PC-3 (cell line): ENCODE measurements around the gene STX2. TPM values are rescaled to one million over a fixed set of nuclear protein-coding genes. Genes with fewer than 3 reads are reported as not detected.
A peak's percentile ranks its signal among the peaks of the same experiment; 100 is the strongest.
"Not testable (repeated sequence)": the region's sequence is repeated elsewhere in the genome, so short reads cannot be mapped to it uniquely, and the experiment has no call there.

ENCODE experiments used
- ATAC-seq: fragments of 200-7000 bp; cut with Tn5 transposase; 2 replicates; pipeline ENCODE4 v1.9.1; 2020; ENCODE audit warnings: mild to moderate bottlenecking, moderate library complexity
- BruUV-seq: library from RNA; stranded (reverse); fragments of 400-500 nt; replicated peaks from 2 replicates; lab custom pipeline; 2021; lab: Mats Ljungman, UMichigan
- CTCF ChIA-PET: fragments of 300-600 bp; sonication (Branson Sonifier 250); formaldehyde crosslinking; loops from one replicate; lab custom pipeline; 2022; ENCODE audit warnings: antibody characterized with exemption; lab: Charles Lee
- POLR2A ChIA-PET: fragments of 300-600 bp; sonication (Branson Sonifier 250); formaldehyde crosslinking; loops from one replicate; lab custom pipeline; 2022; ENCODE audit warnings: antibody characterized with exemption; ENCODE audit not compliant: unreplicated experiment; lab: Charles Lee
- DNase-seq: peaks from one replicate; pipeline ENCODE4 v3.0.0-alpha.2; 2015
- H2AFZ ChIP-seq: fragments of 300-600 bp; sonication (generic); 2 replicates; pipeline ENCODE4 v1.6.0; 2016; ENCODE audit warnings: antibody characterized with exemption, low read length
- H3F3A ChIP-seq: fragments of 300-600 bp; sonication (generic); one replicate; pipeline ENCODE4 v1.6.0; 2017; ENCODE audit warnings: antibody characterized with exemption, low read length, control low read depth, mild to moderate bottlenecking; ENCODE audit not compliant: unreplicated experiment
- H3K27ac ChIP-seq: fragments of 300-600 bp; sonication (generic); 2 replicates; pipeline ENCODE4 v1.5.1; 2016; ENCODE audit warnings: mild to moderate bottlenecking, low read length
- H3K27me3 ChIP-seq: fragments of 300-600 bp; sonication (generic); 2 replicates; pipeline ENCODE4 v1.6.1; 2016; ENCODE audit warnings: low read length, mixed read lengths
- H3K36me3 ChIP-seq: fragments of 300-600 bp; sonication (generic); 2 replicates; pipeline ENCODE4 v1.6.1; 2016; ENCODE audit warnings: low read depth, mixed run types, low read length, mixed read lengths
- H3K4me1 ChIP-seq: fragments of 300-600 bp; sonication (generic); 2 replicates; pipeline ENCODE4 v1.5.1; 2016; ENCODE audit warnings: low read length; ENCODE audit not compliant: insufficient read depth
- H3K4me2 ChIP-seq: fragments of 300-600 bp; sonication (generic); 2 replicates; pipeline ENCODE4 v1.6.0; 2016; ENCODE audit warnings: low read length
- H3K4me3 ChIP-seq: fragments of 300-600 bp; sonication (generic); 2 replicates; pipeline ENCODE4 v1.5.1; 2016; ENCODE audit warnings: mild to moderate bottlenecking, low read length, mixed read lengths
- H3K79me2 ChIP-seq: fragments of 300-600 bp; sonication (generic); 2 replicates; pipeline ENCODE4 v1.6.1; 2017; ENCODE audit warnings: low read length, mixed read lengths
- H3K9ac ChIP-seq: fragments of 300-600 bp; sonication (generic); 2 replicates; pipeline ENCODE4 v1.6.0; 2016; ENCODE audit warnings: mild to moderate bottlenecking, low read length
- H3K9me2 ChIP-seq: fragments of 300-600 bp; sonication (generic); replicated peaks from 2 replicates; pipeline ENCODE4 v1.6.1; 2016; ENCODE audit warnings: mixed run types, low read length, mixed read lengths
- H3K9me3 ChIP-seq: fragments of 300-600 bp; sonication (generic); 2 replicates; pipeline ENCODE4 v1.6.1; 2016; ENCODE audit warnings: low read length, mixed read lengths
- H4K20me1 ChIP-seq: fragments of 300-600 bp; sonication (generic); 2 replicates; pipeline ENCODE4 v1.6.1; 2016; ENCODE audit warnings: low read length, mixed read lengths
- EZH2 ChIP-seq: fragments of 300-600 bp; sonication (generic); IDR thresholded peaks from one replicate; pipeline ENCODE4 v1.6.1; 2017; ENCODE audit warnings: antibody characterized with exemption, mild to moderate bottlenecking, low read length; ENCODE audit not compliant: unreplicated experiment
- EZH2phosphoT487 ChIP-seq: fragments of 300-600 bp; sonication (generic); IDR thresholded peaks from 2 replicates; pipeline ENCODE4 v1.6.1; 2018; ENCODE audit warnings: mild to moderate bottlenecking, antibody characterized with exemption, low read length, borderline replicate concordance
- intact Hi-C: fragments of 100-400 bp; cut with micrococcal nuclease; formaldehyde crosslinking; loops from 2 replicates; pipeline ENCODE4 v1.9.0; 2023
- total RNA-seq: library from RNA; depleted of rRNA; stranded (reverse); fragments of >200 nt; gene quantifications from 2 replicates; pipeline ENCODE4 v1.2.3, GENCODE V29; 2014
- TF ChIP-seq, protein P1 (sequence below): fragments of 300-600 bp; sonication (generic); conservative IDR thresholded peaks from 2 replicates; pipeline ENCODE4 v1.5.1; 2017; ENCODE audit warnings: antibody characterized with exemption, low read depth, mild to moderate bottlenecking, low read length

Gene STX2
- total RNA-seq, 1 experiment from 2014 or later = 18.2 TPM

GRCh38 chr12:130870442-130871285 is 31.6 kb upstream of the STX2 start:
- peaks cover 42% of the 10 kb centered on the region for H3K79me2 ChIP-seq
- H3K9me2 ChIP-seq = no peaks in the 10 kb centered on the region
- peaks cover 9% of the 10 kb centered on the region for H3F3A ChIP-seq
- H3K4me1 ChIP-seq = peaks cover 26% of the 10 kb centered on the region
- peaks cover 32% of the 10 kb centered on the region for H4K20me1 ChIP-seq
- peak overlapping the region; percentile 68 for H3K9ac ChIP-seq
- no peak for TF ChIP-seq EZH2phosphoT487
- TF ChIP-seq, protein P1, sequence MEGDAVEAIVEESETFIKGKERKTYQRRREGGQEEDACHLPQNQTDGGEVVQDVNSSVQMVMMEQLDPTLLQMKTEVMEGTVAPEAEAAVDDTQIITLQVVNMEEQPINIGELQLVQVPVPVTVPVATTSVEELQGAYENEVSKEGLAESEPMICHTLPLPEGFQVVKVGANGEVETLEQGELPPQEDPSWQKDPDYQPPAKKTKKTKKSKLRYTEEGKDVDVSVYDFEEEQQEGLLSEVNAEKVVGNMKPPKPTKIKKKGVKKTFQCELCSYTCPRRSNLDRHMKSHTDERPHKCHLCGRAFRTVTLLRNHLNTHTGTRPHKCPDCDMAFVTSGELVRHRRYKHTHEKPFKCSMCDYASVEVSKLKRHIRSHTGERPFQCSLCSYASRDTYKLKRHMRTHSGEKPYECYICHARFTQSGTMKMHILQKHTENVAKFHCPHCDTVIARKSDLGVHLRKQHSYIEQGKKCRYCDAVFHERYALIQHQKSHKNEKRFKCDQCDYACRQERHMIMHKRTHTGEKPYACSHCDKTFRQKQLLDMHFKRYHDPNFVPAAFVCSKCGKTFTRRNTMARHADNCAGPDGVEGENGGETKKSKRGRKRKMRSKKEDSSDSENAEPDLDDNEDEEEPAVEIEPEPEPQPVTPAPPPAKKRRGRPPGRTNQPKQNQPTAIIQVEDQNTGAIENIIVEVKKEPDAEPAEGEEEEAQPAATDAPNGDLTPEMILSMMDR = peak; percentile 55
- peak overlapping the region; percentile 62 for H3K4me3 ChIP-seq
- CTCF ChIA-PET = interaction anchor here (0.7 kb wide), 1 partner anchor 44 kb away, joined by 4 read pairs; no protein-coding TSS in a partner anchor
- no peaks in the 10 kb centered on the region for H3K9me3 ChIP-seq
- intact Hi-C loops = loop anchor here (1.0 kb wide), 1 partner anchor 31 kb away; the partner anchor contains the start of gene STX2
- H3K27me3 ChIP-seq = no peaks in the 10 kb centered on the region
- POLR2A ChIA-PET = no interaction called here
- peak overlapping the region; percentile 91 for H3K4me2 ChIP-seq
- peak overlapping the region; percentile 89 for H2AFZ ChIP-seq
- DNase-seq (peak; percentile 61), ATAC-seq (peak; percentile 6; the same call in 1 of the 2 replicates)
- H3K36me3 ChIP-seq = peaks cover 32% of the 10 kb centered on the region
- BruUV-seq = TSS peak; percentile 82
- H3K27ac ChIP-seq = no peak overlapping the region

DNA sequence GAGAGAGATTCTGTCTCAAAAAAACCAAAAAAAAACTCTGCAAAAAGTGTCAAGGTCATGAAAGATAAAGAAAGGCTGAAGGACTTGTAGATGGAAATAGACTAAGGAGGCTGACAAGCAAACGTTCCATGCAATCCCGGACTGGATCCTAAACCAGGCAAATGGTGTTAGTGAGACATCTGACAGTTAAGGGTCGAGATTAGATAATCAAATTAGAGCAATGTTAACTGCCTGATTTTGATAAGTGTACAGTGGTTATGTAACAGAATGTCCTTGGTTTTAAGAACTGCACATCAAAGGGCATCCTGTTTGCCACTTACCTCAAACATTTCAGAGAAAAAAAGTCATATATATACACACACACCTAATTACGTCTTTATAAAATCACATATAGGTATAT is 29.4 kb upstream of the STX2 start:
- H3F3A ChIP-seq = no peaks in the 10 kb centered on the region
- H3K79me2 ChIP-seq = peaks cover 20% of the 10 kb centered on the region
- TF ChIP-seq EZH2 (no peak), EZH2phosphoT487 (no peak)
- TF ChIP-seq, protein P1 = no peak
- H3K4me2 ChIP-seq = no peak overlapping the region
- H3K27ac ChIP-seq = no peak overlapping the region
- no TSS peak for BruUV-seq
- H3K4me3 ChIP-seq = no peak overlapping the region
- peaks cover 9% of the 10 kb centered on the region for H4K20me1 ChIP-seq
- no peaks in the 10 kb centered on the region for H3K9me2 ChIP-seq
- H2AFZ ChIP-seq = no peak overlapping the region
- ATAC-seq (no peak), DNase-seq (no peak)
- peaks cover 9% of the 10 kb centered on the region for H3K36me3 ChIP-seq
- POLR2A ChIA-PET = no interaction called here
- intact Hi-C loops = no loop called here
- CTCF ChIA-PET = no interaction called here
- peaks cover 13% of the 10 kb centered on the region; the same call in 1 of the 2 replicates for H3K4me1 ChIP-seq
- no peaks in the 10 kb centered on the region for H3K27me3 ChIP-seq
- no peak overlapping the region for H3K9ac ChIP-seq
- H3K9me3 ChIP-seq = no peaks in the 10 kb centered on the region

GRCh38 chr12:130863298-130863697 is 24.2 kb upstream of the STX2 start:
- TF ChIP-seq, protein P1 = no peak; the same call in 1 of the 2 replicates
- TF ChIP-seq EZH2 (no peak), EZH2phosphoT487 (no peak)
- ChIA-PET CTCF (no interaction called here), POLR2A (no interaction called here)
- intact Hi-C loops = no loop called here
- Histone ChIP-seq H4K20me1 (no peaks in the 10 kb centered on the region), H2AFZ (no peak overlapping the region), H3K4me1 (no peaks in the 10 kb centered on the region), H3K79me2 (no peaks in the 10 kb centered on the region), H3K36me3 (no peaks in the 10 kb centered on the region), H3F3A (no peaks in the 10 kb centered on the region), H3K9ac (no peak overlapping the region), H3K4me3 (no peak overlapping the region), H3K9me3 (no peaks in the 10 kb centered on the region), H3K9me2 (no peaks in the 10 kb centered on the region), H3K27me3 (no peaks in the 10 kb centered on the region), H3K4me2 (no peak overlapping the region), H3K27ac (no peak overlapping the region)
- DNase-seq = no peak
- ATAC-seq = no peak
- no TSS peak for BruUV-seq

DNA sequence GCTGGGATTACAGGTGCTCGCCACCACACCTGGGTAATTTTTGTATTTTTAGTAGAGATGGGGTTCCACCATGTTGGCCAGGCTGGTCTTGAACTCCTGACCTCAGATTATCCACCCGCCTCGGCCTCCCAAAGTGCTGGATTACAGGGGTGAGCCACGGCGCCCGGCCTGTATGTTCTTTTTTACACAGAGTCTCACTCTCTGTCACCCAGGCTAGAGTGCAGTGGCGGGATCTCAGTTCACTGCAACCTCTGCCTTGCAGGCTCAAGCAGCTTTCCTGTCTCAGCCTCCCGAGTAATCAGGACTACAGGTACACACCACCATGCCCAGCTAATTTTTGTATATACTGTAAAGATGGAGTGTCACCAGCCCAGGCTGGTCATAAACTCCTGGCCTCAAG is 23.7 kb upstream of the STX2 start:
- POLR2A ChIA-PET, H3F3A ChIP-seq, H3K27me3 ChIP-seq, H3K4me1 ChIP-seq, H3K36me3 ChIP-seq, H4K20me1 ChIP-seq, H3K4me3 ChIP-seq, H3K27ac ChIP-seq, intact Hi-C loops, H3K9me3 ChIP-seq, H3K9ac ChIP-seq, H2AFZ ChIP-seq, BruUV-seq, H3K9me2 ChIP-seq, ATAC-seq, DNase-seq, H3K79me2 ChIP-seq, H3K4me2 ChIP-seq, CTCF ChIA-PET: not testable (repeated sequence)
